Stimulated activated CD8-positive, alpha-beta memory T cell treated with anti-CD3 and anti-CD28 coated beads, Interleukin-7, amount 100 ng/mL, for 1 hour (primary cell): ENCODE results near the gene ALDH3A1.
"Not testable (repeated sequence)": the region's sequence is repeated elsewhere in the genome, so short reads cannot be mapped to it uniquely, and the experiment has no call there.

ENCODE experiments used
- DNase-seq, 2 donors: peaks; one replicate each; pipeline ENCODE4 v3.0.0-alpha.2; 2020; ENCODE audit warnings: low read depth in 2 of 2

Gene ALDH3A1

GRCh38 chr17:19747829-19748806, at the start of gene ALDH3A1:
Gene ALDH3A1 (minus strand): TSS chr17:19748298. CDS start chr17:19745129, 3,169 bp downstream.
- no peak for DNase-seq

- no peak for DNase-seq
These were observed 48.4 kb upstream of the ALDH3A1 start for GRCh38 chr17:19796457-19796856.

GRCh38 chr17:19791918-19792550, 43.9 kb upstream of the ALDH3A1 start:
- no peak for DNase-seq

- no peak for DNase-seq
These were observed 39.7 kb upstream of the ALDH3A1 start for GRCh38 chr17:19787733-19788357.

GRCh38 chr17:19785854-19786253, 37.8 kb upstream of the ALDH3A1 start:
- no peak for DNase-seq

- DNase-seq, result no peak
These were observed 33.7 kb upstream of the ALDH3A1 start for GRCh38 chr17:19781488-19782458.

- no peak for DNase-seq
These were observed 32.7 kb upstream of the ALDH3A1 start for GRCh38 chr17:19780846-19781245.

GRCh38 chr17:19773534-19773933, 25.4 kb upstream of the ALDH3A1 start:
- no peak for DNase-seq

GRCh38 chr17:19771971-19772630, 24.0 kb upstream of the ALDH3A1 start:
- DNase-seq, result no peak

GRCh38 chr17:19770985-19771735, 23.1 kb upstream of the ALDH3A1 start:
- no peak for DNase-seq

GRCh38 chr17:19769946-19770652, 22.0 kb upstream of the ALDH3A1 start:
- no peak for DNase-seq

GRCh38 chr17:19768046-19768782, 20.1 kb upstream of the ALDH3A1 start:
- DNase-seq, result no peak

GRCh38 chr17:19766421-19767270, 18.5 kb upstream of the ALDH3A1 start:
- DNase-seq, result peak; percentile 59 to 66

GRCh38 chr17:19766016-19766415, 17.9 kb upstream of the ALDH3A1 start:
- DNase-seq, result no peak

- DNase-seq, result not testable (repeated sequence)
These were observed 15.9 kb upstream of the ALDH3A1 start for GRCh38 chr17:19763991-19764390.

- no peak for DNase-seq
These were observed 15.3 kb upstream of the ALDH3A1 start for GRCh38 chr17:19763416-19763815.

- DNase-seq, result peak; percentile 25 to 26
These were observed 14.4 kb upstream of the ALDH3A1 start for GRCh38 chr17:19762515-19762961.

- no peak for DNase-seq
These were observed 12.6 kb upstream of the ALDH3A1 start for GRCh38 chr17:19760746-19761145.
